HepG2 (cell line): ENCODE results near the gene THSD4. TPM values are rescaled to one million over a fixed set of nuclear protein-coding genes. Genes with fewer than 3 reads are reported as not detected.
A peak's percentile ranks its signal among the peaks of the same experiment; 100 is the strongest.

Experiments
- ATAC-seq: fragments of 200-7000 bp; cut with Tn5 transposase; 3 replicates; pipeline ENCODE4 v1.9.1; 2020; ENCODE audit warnings: mild to moderate bottlenecking, moderate library complexity
- BruUV-seq: library from RNA; stranded (reverse); fragments of 400-500 nt; replicated peaks from 2 replicates; lab custom pipeline; 2021; lab: Mats Ljungman, UMichigan
- CTCF ChIA-PET: fragments of 300-600 bp; formaldehyde crosslinking; extraction: SDS; loops from one replicate; lab custom pipeline; 2021; ENCODE audit warnings: low total read pairs, inconsistent platforms, low intra/inter-chr PET ratio; lab: Yijun Ruan, JAX
- POLR2A ChIA-PET: fragments of 350-600 bp; sonication (Branson Sonifier 250); formaldehyde crosslinking; loops from one replicate; lab custom pipeline; 2020; ENCODE audit warnings: antibody characterized with exemption, inconsistent platforms; lab: Yijun Ruan, JAX
- DNase-seq: peaks from one replicate; pipeline ENCODE4 v3.0.0-alpha.2; 2015; ENCODE audit warnings: low spot score
- FAIRE-seq: peaks from 3 replicates; lab custom pipeline; 2011; peaks lifted over from hg19 to GRCh38; lab: Jason Lieb, UNC
- H2AFZ ChIP-seq: one replicate; pipeline ENCODE4 v1.6.1; 2011; ENCODE audit warnings: low read length, inconsistent platforms
- H3K27ac ChIP-seq: fragments of 300-600 bp; 3 replicates; pipeline ENCODE4 v1.8.0; 2011; ENCODE audit warnings: mixed run types, mild to moderate bottlenecking, mixed read lengths, low read length, inconsistent platforms; ENCODE audit not compliant: insufficient read depth; ENCODE audit errors: extremely low read length
- H3K27me3 ChIP-seq, 2 experiments: fragments of 200-600 bp in 1 of 2; 2 replicates in 1 of 2; 3 replicates in 1 of 2; pipeline versions ENCODE4 v1.6.0 to v1.8.0; 2011; ENCODE audit warnings: low read length in 2 of 2, mild to moderate bottlenecking in 2 of 2, moderate library complexity in 2 of 2, inconsistent platforms in 1 of 2; ENCODE audit not compliant: insufficient read depth in 2 of 2, control insufficient read depth in 1 of 2
- H3K36me3 ChIP-seq, 2 experiments: fragments of 200-600 bp in 1 of 2; replicated peaks in 1 of 2; 2 replicates in 1 of 2; 3 replicates in 1 of 2; pipeline versions ENCODE4 v1.5.1 to v1.8.0; 2011; ENCODE audit warnings: low read length in 2 of 2, inconsistent platforms in 1 of 2; ENCODE audit not compliant: insufficient read depth in 2 of 2, control insufficient read depth in 1 of 2
- H3K4me1 ChIP-seq: 2 replicates; pipeline ENCODE4 v1.5.1; 2012; ENCODE audit warnings: low read length, inconsistent platforms; ENCODE audit not compliant: insufficient read depth
- H3K4me2 ChIP-seq: 2 replicates; pipeline ENCODE4 v1.6.0; 2011; ENCODE audit warnings: low read depth, low read length, inconsistent platforms
- H3K4me3 ChIP-seq, 3 experiments: fragments of 200-600 bp in 1 of 3; sonication (generic), shearing (Covaris generic) in 1 of 3; replicated peaks in 1 of 3; 2 replicates each; pipeline ENCODE4 v1.5.1; 2011 to 2016; ENCODE audit warnings: low read length in 3 of 3, inconsistent platforms in 2 of 3, low read depth in 2 of 3, mild to moderate bottlenecking in 2 of 3, control low read depth in 1 of 3, mixed read lengths in 1 of 3; ENCODE audit not compliant: insufficient read depth in 1 of 3
- H3K79me2 ChIP-seq: one replicate; pipeline ENCODE4 v1.6.1; 2011; ENCODE audit warnings: low read length, inconsistent platforms; ENCODE audit not compliant: insufficient read depth
- H3K9ac ChIP-seq: 2 replicates; pipeline ENCODE4 v1.6.0; 2011; ENCODE audit warnings: mild to moderate bottlenecking, low read depth, low read length, inconsistent platforms; ENCODE audit not compliant: insufficient read depth
- H3K9me3 ChIP-seq: 2 replicates; pipeline ENCODE4 v1.5.1; 2012; ENCODE audit warnings: mild to moderate bottlenecking, low read length
- H4K20me1 ChIP-seq: 2 replicates; pipeline ENCODE4 v1.6.0; 2011; ENCODE audit warnings: inconsistent platforms, mild to moderate bottlenecking, low read length, moderate library complexity; ENCODE audit not compliant: insufficient read depth
- NR1H2 ChIP-seq: sonication (generic); formaldehyde crosslinking; IDR thresholded peaks from 2 replicates; pipeline ENCODE4 v1.8.1; 2022; ENCODE audit warnings: low read depth, missing genetic modification reagents, borderline replicate concordance
- SKI ChIP-seq: fragments of 450-650 bp; IDR thresholded peaks from one replicate; pipeline ENCODE4 v1.6.1; 2018; ENCODE audit warnings: mild to moderate bottlenecking; ENCODE audit not compliant: partially characterized antibody
- ZNF790 ChIP-seq: sonication (generic); formaldehyde crosslinking; IDR thresholded peaks from 2 replicates; pipeline ENCODE4 v1.8.0; 2022; ENCODE audit warnings: missing genetic modification reagents, mild to moderate bottlenecking, borderline replicate concordance
- WGBS: methylation state at CpG from one replicate; pipeline ENCODE4 v1.1.6; 2017; ENCODE audit warnings: low lambda C conversion rate; 5-methylcytosine and 5-hydroxymethylcytosine counted together
- in situ Hi-C: cut with HindIII; loops from 2 replicates; pipeline ENCODE4 v1.10.0; 2017; ENCODE audit warnings: low pct_unique_long_range_greater_than_20kb; ENCODE audit not compliant: extremely low pct_ligation_motif_present
- intact Hi-C: fragments of 100-400 bp; cut with micrococcal nuclease; formaldehyde crosslinking; loops from one replicate; pipeline ENCODE4 v1.10.0; 2022; ENCODE audit not compliant: unreplicated experiment
- polyA plus RNA-seq, 8 experiments: library from polyadenylated mRNA; depleted of rRNA in 3 of 8; stranded (reverse) in 7 of 8; unstranded in 1 of 8; fragments of >200 nt; fragmentation: Illumina TruSeq in 4 of 8; extraction: Trizol in 4 of 8; gene quantifications; 2 replicates each; pipeline versions ENCODE4 v1.2.1 to v1.2.3, GENCODE V29; 2011 to 2016; ENCODE audit warnings: low read depth in 4 of 8, missing spikeins in 1 of 8, mixed read lengths in 1 of 8; ENCODE audit not compliant: insufficient read depth in 1 of 8
- total RNA-seq, 5 experiments: library from RNA; depleted of rRNA; stranded (reverse); fragments of >200 nt; fragmentation: Illumina TruSeq; extraction: Trizol; gene quantifications; 2 replicates each; pipeline ENCODE4 v1.2.3, GENCODE V29; 2016; ENCODE audit warnings: low read depth in 1 of 5
- TF ChIP-seq, protein P1 (sequence below): fragments of 450-650 bp; IDR thresholded peaks from 2 replicates; pipeline ENCODE4 v1.6.1; 2016
- TF ChIP-seq, protein P2 (sequence below): sonication (generic); formaldehyde crosslinking; IDR thresholded peaks from 2 replicates; pipeline ENCODE4 v1.4.0; 2020; ENCODE audit warnings: mild to moderate bottlenecking, missing genetic modification reagents

The THSD4 gene
- total and polyA plus RNA-seq, 2 of the 13 experiments (the other 11 are each of a cell fraction or from before 2014, with no cell fraction given): 0.07 to 0.21 TPM

DNA sequence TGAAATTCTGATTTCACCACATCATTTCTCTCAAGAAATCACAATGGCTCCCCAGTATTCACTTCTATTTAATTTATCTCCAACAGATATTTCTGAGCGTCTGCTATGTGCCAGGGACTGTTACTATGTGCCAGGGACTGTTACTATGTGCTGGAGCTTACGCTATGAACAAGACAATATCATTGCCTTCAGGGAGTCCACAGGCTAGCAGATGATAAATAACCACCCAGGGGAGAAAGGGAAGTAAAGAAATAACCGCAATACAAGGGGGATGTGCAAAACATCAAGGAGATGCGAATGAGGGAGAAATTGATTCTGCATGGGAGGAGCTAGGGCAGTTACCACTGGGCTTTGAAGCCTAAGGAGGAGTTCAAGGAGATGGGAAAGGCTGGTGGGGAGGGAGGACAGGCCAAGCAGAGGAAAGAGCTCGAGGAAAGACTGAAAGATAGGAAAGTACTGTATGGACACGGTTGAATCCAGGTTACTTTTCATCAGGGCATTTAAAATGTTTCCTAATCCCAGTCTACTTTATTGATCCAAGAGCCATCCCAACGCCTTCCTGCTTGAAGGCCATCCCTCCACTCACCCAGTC, 2.5 kb downstream of the THSD4 start:
- Histone ChIP-seq H3K79me2 (no peaks in the 10 kb centered on the region), H3K27ac (no peak overlapping the region)
- CTCF ChIA-PET: no interaction called here

DNA sequence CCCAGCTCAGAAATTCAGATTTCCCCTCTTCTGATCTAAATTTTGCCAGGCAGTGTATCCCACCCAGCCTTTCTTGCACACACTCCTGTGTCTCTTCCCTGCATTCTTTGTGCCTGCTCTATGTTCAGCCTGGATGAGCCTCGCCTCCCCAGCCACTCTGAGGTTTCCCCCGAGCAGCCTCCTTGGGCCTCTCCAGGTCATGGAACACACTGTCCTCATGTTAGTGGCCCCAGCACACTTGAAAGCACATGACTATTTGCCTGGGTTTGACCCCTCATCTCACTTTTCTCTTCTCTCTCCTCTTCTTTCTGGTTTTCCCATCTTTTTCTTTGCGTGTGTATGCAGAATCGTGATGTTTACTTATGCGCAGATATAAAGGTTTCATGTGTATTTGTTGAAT, 3.1 kb downstream of the THSD4 start:
- Histone ChIP-seq H3K4me1 (no peaks in the 10 kb centered on the region), H3K79me2 (no peaks in the 10 kb centered on the region), H3K9me3 (no peaks in the 10 kb centered on the region), H3K36me3 (no peaks in the 10 kb centered on the region), H3K4me3 (no peak overlapping the region), H4K20me1 (no peaks in the 10 kb centered on the region), H3K27me3 (peaks cover 1 to 27% of the 10 kb centered on the region in 2 experiments; a peak in 4 of 5 replicates), H2AFZ (no peak overlapping the region), H3K9ac (no peak overlapping the region), H3K27ac (no peak overlapping the region), H3K4me2 (no peak overlapping the region)
- 21% methylated on average over 5 of the region's 5 CpGs for WGBS
- BruUV-seq: no TSS peak
- ChIA-PET POLR2A (no interaction called here), CTCF (no interaction called here)
- in situ Hi-C loops (loop anchor here (5.0 to 10.0 kb wide), 2 partner anchors 324 to 686 kb away; no protein-coding TSS in a partner anchor), intact Hi-C loops (no loop called here)
- TF ChIP-seq, protein P1, sequence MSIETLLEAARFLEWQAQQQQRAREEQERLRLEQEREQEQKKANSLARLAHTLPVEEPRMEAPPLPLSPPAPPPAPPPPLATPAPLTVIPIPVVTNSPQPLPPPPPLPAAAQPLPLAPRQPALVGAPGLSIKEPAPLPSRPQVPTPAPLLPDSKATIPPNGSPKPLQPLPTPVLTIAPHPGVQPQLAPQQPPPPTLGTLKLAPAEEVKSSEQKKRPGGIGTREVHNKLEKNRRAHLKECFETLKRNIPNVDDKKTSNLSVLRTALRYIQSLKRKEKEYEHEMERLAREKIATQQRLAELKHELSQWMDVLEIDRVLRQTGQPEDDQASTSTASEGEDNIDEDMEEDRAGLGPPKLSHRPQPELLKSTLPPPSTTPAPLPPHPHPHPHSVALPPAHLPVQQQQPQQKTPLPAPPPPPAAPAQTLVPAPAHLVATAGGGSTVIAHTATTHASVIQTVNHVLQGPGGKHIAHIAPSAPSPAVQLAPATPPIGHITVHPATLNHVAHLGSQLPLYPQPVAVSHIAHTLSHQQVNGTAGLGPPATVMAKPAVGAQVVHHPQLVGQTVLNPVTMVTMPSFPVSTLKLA: peak; percentile 89
- TF ChIP-seq, protein P2, sequence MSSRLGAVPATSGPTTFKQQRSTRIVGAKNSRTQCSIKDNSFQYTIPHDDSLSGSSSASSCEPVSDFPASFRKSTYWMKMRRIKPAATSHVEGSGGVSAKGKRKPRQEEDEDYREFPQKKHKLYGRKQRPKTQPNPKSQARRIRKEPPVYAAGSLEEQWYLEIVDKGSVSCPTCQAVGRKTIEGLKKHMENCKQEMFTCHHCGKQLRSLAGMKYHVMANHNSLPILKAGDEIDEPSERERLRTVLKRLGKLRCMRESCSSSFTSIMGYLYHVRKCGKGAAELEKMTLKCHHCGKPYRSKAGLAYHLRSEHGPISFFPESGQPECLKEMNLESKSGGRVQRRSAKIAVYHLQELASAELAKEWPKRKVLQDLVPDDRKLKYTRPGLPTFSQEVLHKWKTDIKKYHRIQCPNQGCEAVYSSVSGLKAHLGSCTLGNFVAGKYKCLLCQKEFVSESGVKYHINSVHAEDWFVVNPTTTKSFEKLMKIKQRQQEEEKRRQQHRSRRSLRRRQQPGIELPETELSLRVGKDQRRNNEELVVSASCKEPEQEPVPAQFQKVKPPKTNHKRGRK (CRISPR knock-in tag): no peak
- no peak for TF ChIP-seq SKI
- FAIRE-seq: no peak
- DNase-seq: no peak
- no peak for ATAC-seq

More for the DNA sequence above, 2.5 kb downstream of the THSD4 start:
- H3K4me1 ChIP-seq: no peaks in the 10 kb centered on the region
- H3K4me3 ChIP-seq: no peak overlapping the region
- whole genome bisulfite sequencing: 10% methylated on average over 7 of the region's 7 CpGs
- H3K4me2 ChIP-seq: no peak overlapping the region
- DNase-seq: no peak
- ATAC-seq: no peak
- no peaks in the 10 kb centered on the region for H3K9me3 ChIP-seq
- no TSS peak for BruUV-seq
- H2AFZ ChIP-seq: no peak overlapping the region
- in situ Hi-C loops (loop anchor here (5.0 to 10.0 kb wide), 2 partner anchors 324 to 687 kb away; no protein-coding TSS in a partner anchor), intact Hi-C loops (no loop called here)
- TF ChIP-seq ZNF790 (CRISPR knock-in tag) (no peak), NR1H2 (CRISPR knock-in tag) (no peak)
- no peak for FAIRE-seq
- POLR2A ChIA-PET: no interaction called here
- H3K36me3 ChIP-seq: no peaks in the 10 kb centered on the region
- H4K20me1 ChIP-seq: no peaks in the 10 kb centered on the region
- no peak overlapping the region for H3K9ac ChIP-seq
- H3K27me3 ChIP-seq: peaks cover 1 to 22% of the 10 kb centered on the region in 2 experiments; a peak in 4 of 5 replicates
